WTC11 (cell line): Measurements from ENCODE around the gene C1QTNF12. TPM values are rescaled to one million over a fixed set of nuclear protein-coding genes. Genes with fewer than 3 reads are reported as not detected.
A peak's percentile ranks its signal among the peaks of the same experiment; 100 is the strongest.

ENCODE experiments used
- ATAC-seq: fragments of 200-7000 bp; cut with Tn5 transposase; 2 replicates; pipeline ENCODE4 v1.10.0; 2021; ENCODE audit warnings: mild to moderate bottlenecking, moderate library complexity
- CTCF ChIA-PET: fragments of 300-600 bp; sonication (Branson Sonifier 250); formaldehyde crosslinking; loops from one replicate; lab custom pipeline; 2021; ENCODE audit warnings: antibody characterized with exemption; lab: Charles Lee
- POLR2A ChIA-PET: fragments of 350-600 bp; sonication (Branson Sonifier 250); formaldehyde crosslinking; loops from one replicate; lab custom pipeline; 2021; ENCODE audit warnings: antibody characterized with exemption; lab: Charles Lee
- DNase-seq: peaks from one replicate; pipeline ENCODE4 v3.0.0; 2021; ENCODE audit warnings: low spot score
- H3K27ac Mint-ChIP-seq: 2 replicates; pipeline ENCODE4 v1.8.0; 2021; ENCODE audit warnings: mixed read lengths
- H3K27me3 Mint-ChIP-seq: 2 replicates; pipeline ENCODE4 v1.8.0; 2021; ENCODE audit warnings: low read depth, mild to moderate bottlenecking, moderate library complexity, mixed read lengths
- H3K36me3 Mint-ChIP-seq: 2 replicates; pipeline ENCODE4 v1.8.0; 2021; ENCODE audit warnings: mixed read lengths
- H3K4me1 Mint-ChIP-seq: 2 replicates; pipeline ENCODE4 v1.8.0; 2022; ENCODE audit warnings: mixed read lengths
- H3K4me3 Mint-ChIP-seq: 2 replicates; pipeline ENCODE4 v1.8.0; 2021; ENCODE audit warnings: mild to moderate bottlenecking, moderate library complexity, mixed read lengths
- H3K9me3 Mint-ChIP-seq: 2 replicates; pipeline ENCODE4 v1.8.0; 2021; ENCODE audit warnings: mixed read lengths
- AR ChIP-seq: fragments of 250-450 bp; sonication (Bioruptor Pico); IDR thresholded peaks from 2 replicates; pipeline ENCODE4 v1.9.0; 2021; ENCODE audit warnings: mild to moderate bottlenecking
- ATF3 ChIP-seq: sonication (generic); formaldehyde crosslinking; conservative IDR thresholded peaks from 2 replicates; pipeline ENCODE4 v1.8.1; 2022; ENCODE audit warnings: mild to moderate bottlenecking, missing genetic modification reagents
- CDX4 ChIP-seq: fragments of 250-450 bp; sonication (Bioruptor Pico); IDR thresholded peaks from 2 replicates; pipeline ENCODE4 v1.9.0; 2021; ENCODE audit warnings: moderate library complexity, mild to moderate bottlenecking, inconsistent platforms, borderline replicate concordance
- E2F4 ChIP-seq: sonication (generic); formaldehyde crosslinking; IDR thresholded peaks from 2 replicates; pipeline ENCODE4 v1.8.1; 2022; ENCODE audit warnings: low read depth, mild to moderate bottlenecking, moderate library complexity, missing genetic modification reagents, borderline replicate concordance
- E2F5 ChIP-seq: sonication (generic); formaldehyde crosslinking; IDR thresholded peaks from 2 replicates; pipeline ENCODE4 v1.8.1; 2022; ENCODE audit warnings: mild to moderate bottlenecking, moderate library complexity, missing genetic modification reagents
- GTF2I ChIP-seq: fragments of 250-450 bp; sonication (Bioruptor Pico); conservative IDR thresholded peaks from 2 replicates; pipeline ENCODE4 v1.4.0; 2021; ENCODE audit warnings: mild to moderate bottlenecking
- HMGXB4 ChIP-seq: sonication (generic); formaldehyde crosslinking; IDR thresholded peaks from 2 replicates; pipeline ENCODE4 v1.8.1; 2023; ENCODE audit warnings: mild to moderate bottlenecking, moderate library complexity, missing genetic modification reagents
- JAZF1 ChIP-seq: fragments of 250-450 bp; sonication (Bioruptor Pico); IDR thresholded peaks from 2 replicates; pipeline ENCODE4 v1.9.0; 2021; ENCODE audit warnings: moderate library complexity, mild to moderate bottlenecking, inconsistent platforms
- KAT7 ChIP-seq: sonication (generic); formaldehyde crosslinking; IDR thresholded peaks from 2 replicates; pipeline ENCODE4 v1.8.1; 2023; ENCODE audit warnings: missing genetic modification reagents, mild to moderate bottlenecking, borderline replicate concordance
- MLX ChIP-seq: sonication (generic); formaldehyde crosslinking; IDR thresholded peaks from 2 replicates; pipeline ENCODE4 v1.8.1; 2023; ENCODE audit warnings: mild to moderate bottlenecking, missing genetic modification reagents, moderate library complexity
- MXD4 ChIP-seq: fragments of 250-450 bp; sonication (Bioruptor Pico); IDR thresholded peaks from 2 replicates; pipeline ENCODE4 v1.8.0; 2021; ENCODE audit warnings: mild to moderate bottlenecking, moderate library complexity, borderline replicate concordance
- NFE2L1 ChIP-seq: sonication (generic); formaldehyde crosslinking; IDR thresholded peaks from 2 replicates; pipeline ENCODE4 v1.8.1; 2023; ENCODE audit warnings: missing genetic modification reagents
- PREB ChIP-seq: sonication (generic); formaldehyde crosslinking; IDR thresholded peaks from 2 replicates; pipeline ENCODE4 v1.8.1; 2022; ENCODE audit warnings: mild to moderate bottlenecking, missing genetic modification reagents, moderate library complexity, borderline replicate concordance
- RORB ChIP-seq: fragments of 250-450 bp; sonication (Bioruptor Pico); IDR thresholded peaks from 2 replicates; pipeline ENCODE4 v1.9.0; 2021; ENCODE audit warnings: mild to moderate bottlenecking
- USF1 ChIP-seq: sonication (generic); formaldehyde crosslinking; IDR thresholded peaks from 2 replicates; pipeline ENCODE4 v1.8.0; 2022; ENCODE audit warnings: mild to moderate bottlenecking, missing genetic modification reagents
- ZNF219 ChIP-seq: sonication (generic); formaldehyde crosslinking; IDR thresholded peaks from 2 replicates; pipeline ENCODE4 v1.8.0; 2023; ENCODE audit warnings: missing genetic modification reagents, mild to moderate bottlenecking, borderline replicate concordance
- ZNF232 ChIP-seq: sonication (generic); formaldehyde crosslinking; IDR thresholded peaks from 2 replicates; pipeline ENCODE4 v1.8.0; 2022; ENCODE audit warnings: mild to moderate bottlenecking, missing genetic modification reagents
- ZNF423 ChIP-seq: fragments of 250-450 bp; sonication (Bioruptor Pico); IDR thresholded peaks from 2 replicates; pipeline ENCODE4 v2.1.2; 2022; ENCODE audit warnings: mild to moderate bottlenecking, moderate library complexity
- ZNF532 ChIP-seq: fragments of 250-450 bp; sonication (Bioruptor Pico); IDR thresholded peaks from 2 replicates; pipeline ENCODE4 v1.9.0; 2021; ENCODE audit warnings: mild to moderate bottlenecking, borderline replicate concordance
- total RNA-seq: library from RNA; stranded (reverse); gene quantifications from 3 replicates; pipeline ENCODE4 v1.2.3, GENCODE V29; 2021

Gene C1QTNF12
- total RNA-seq, 1 experiment from 2014 or later: 10.3 TPM

- no peak for DNase-seq
- Mint-ChIP-seq H3K27ac (peak overlapping the region; percentile 20; the same call in 1 of the 2 replicates), H3K9me3 (no peaks in the 10 kb centered on the region), H3K36me3 (no peaks in the 10 kb centered on the region; the same call in 1 of the 2 replicates), H3K4me1 (no peaks in the 10 kb centered on the region), H3K27me3 (no peaks in the 10 kb centered on the region), H3K4me3 (no peak overlapping the region)
- ATAC-seq: no peak
- POLR2A ChIA-PET: interaction anchor here (0.6 kb wide), 1 partner anchor 76 kb away, joined by 3 read pairs; no protein-coding TSS in a partner anchor
- CTCF ChIA-PET: interaction anchor here (1.2 kb wide), 1 partner anchor 215 kb away, joined by 3 read pairs; no protein-coding TSS in a partner anchor
- TF ChIP-seq RORB (CRISPR knock-in tag): no peak
- TF ChIP-seq ZNF232 (CRISPR knock-in tag): no peak
- no peak for TF ChIP-seq ATF3 (CRISPR knock-in tag)
- TF ChIP-seq GTF2I (CRISPR knock-in tag): no peak
- TF ChIP-seq JAZF1: no peak
- TF ChIP-seq ZNF532: no peak
- TF ChIP-seq MXD4: no peak
- no peak for TF ChIP-seq E2F5 (CRISPR knock-in tag)
- TF ChIP-seq USF1 (CRISPR knock-in tag): no peak
- no peak for TF ChIP-seq NFE2L1 (CRISPR knock-in tag)
- TF ChIP-seq KAT7 (CRISPR knock-in tag): no peak
- TF ChIP-seq CDX4: no peak
- TF ChIP-seq PREB: no peak
- TF ChIP-seq E2F4 (CRISPR knock-in tag): no peak
- TF ChIP-seq MLX (CRISPR knock-in tag): no peak
- TF ChIP-seq HMGXB4 (CRISPR knock-in tag): no peak
- TF ChIP-seq ZNF219: no peak
- no peak for TF ChIP-seq AR
- TF ChIP-seq ZNF423 (CRISPR knock-in tag): no peak
These were observed 29.5 kb downstream of the C1QTNF12 start for GRCh38 chr1:1216770-1217620.
